ENCODE results near the gene A2ML1.

- TF ChIP-seq CTCF (conservative IDR thresholded peaks at IDR 0.05; ENCODE audit: low read depth, low read length) (no peak), EZH2 (IDR thresholded peaks at IDR 0.05; ENCODE audit: borderline replicate concordance, low read depth, low read length, poor library complexity, severe bottlenecking) (no peak)
These were observed 27.5 kb downstream of the A2ML1 start for GRCh38 chr12:8849876-8850275.
